HG02759 (cell line): ENCODE measurements around the gene TMEM132D.
"Not testable (repeated sequence)": the region's sequence is repeated elsewhere in the genome, so short reads cannot be mapped to it uniquely, and the experiment has no call there.

ENCODE experiments used
- ATAC-seq: cut with Tn5 transposase; IDR thresholded peaks from one replicate; pipeline ENCODE4 v1.9.1; 2021; ENCODE audit warnings: mild to moderate bottlenecking, moderate library complexity; ENCODE audit not compliant: unreplicated experiment

TMEM132D gene

DNA sequence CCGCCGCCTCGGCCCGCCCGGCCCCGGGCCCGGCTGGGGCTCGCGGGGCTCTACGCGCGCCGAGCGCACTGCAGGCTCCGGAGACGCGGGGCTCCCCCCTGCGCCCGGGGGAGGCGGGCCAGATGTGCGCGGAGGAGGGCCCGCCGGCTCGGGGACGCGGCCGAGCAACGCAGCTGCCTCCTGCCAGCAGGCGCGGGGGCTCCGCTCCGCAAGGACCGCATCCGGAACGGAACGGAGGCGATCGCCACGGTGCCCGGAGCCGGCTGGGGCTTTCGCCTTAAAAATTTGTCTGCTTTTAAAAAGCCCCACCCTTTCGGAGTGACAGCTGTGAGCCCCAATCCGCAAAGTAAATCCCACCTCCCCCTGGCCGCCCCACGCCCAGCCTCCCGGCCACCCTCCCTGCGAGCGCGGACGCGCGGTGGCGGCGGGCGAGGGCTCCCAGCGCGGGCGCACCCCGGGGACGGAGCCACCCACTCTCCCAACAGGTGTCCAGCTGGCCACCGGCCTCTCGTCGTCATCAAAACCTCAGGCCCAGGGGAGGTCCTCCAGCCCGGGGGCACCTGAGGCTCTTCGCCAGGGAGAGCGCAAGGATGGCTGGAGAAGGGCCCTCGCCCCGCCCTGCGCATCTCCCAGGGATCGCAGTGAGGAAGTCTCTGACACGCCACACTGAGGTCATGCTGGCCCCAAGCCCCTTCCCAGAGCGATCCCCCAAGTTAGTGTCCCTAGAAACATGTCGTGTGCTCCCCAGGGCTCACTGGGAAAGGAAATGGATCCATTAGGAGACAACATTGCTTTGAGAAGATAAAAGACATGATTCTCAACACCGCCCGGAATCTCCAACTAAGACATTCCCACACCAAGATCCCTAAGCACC lies at the start of gene TMEM132D:
Gene TMEM132D, minus strand, starts transcription at position 70 of the 874 bp plus-strand sequence.
- ATAC-seq: no peak

DNA sequence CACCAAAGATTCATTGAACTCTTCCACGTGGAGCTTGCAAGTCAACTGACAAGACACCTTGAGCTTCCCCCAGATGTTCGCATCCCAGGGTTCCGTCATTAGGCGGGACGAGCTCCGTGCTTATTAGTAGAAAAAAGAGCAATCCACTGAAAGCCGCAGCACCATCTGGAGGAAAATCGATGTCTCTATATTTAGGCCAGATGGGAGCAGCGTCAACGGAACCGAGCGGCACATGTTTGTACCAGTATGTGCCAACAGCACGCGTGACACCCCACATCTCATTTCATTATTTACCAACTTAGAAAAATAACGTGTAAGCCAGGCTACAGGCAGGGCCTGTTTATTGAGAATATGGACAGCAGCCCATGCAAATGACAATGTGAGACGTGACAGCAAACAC lies 45.8 kb upstream of the TMEM132D start:
- no peak for ATAC-seq

DNA sequence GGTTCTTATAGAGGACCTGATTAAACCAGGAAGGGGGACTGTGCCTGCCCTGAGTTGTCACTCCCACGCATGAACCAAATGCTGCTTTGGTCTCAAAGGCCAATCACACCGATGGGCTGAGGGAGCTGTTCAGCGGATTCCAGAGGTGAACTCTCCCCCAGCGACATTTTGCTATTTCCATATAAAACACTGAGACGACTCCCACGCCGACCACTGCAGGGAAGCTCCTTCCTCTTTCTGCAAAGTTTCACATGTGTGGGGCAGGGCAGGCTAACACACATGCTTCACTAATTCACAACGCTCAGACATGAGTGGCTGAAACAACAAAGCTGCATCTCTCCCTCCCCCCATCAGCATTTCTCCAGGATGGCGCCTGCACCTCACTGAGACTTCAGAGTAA lies 37.8 kb upstream of the TMEM132D start:
- no peak for ATAC-seq

DNA sequence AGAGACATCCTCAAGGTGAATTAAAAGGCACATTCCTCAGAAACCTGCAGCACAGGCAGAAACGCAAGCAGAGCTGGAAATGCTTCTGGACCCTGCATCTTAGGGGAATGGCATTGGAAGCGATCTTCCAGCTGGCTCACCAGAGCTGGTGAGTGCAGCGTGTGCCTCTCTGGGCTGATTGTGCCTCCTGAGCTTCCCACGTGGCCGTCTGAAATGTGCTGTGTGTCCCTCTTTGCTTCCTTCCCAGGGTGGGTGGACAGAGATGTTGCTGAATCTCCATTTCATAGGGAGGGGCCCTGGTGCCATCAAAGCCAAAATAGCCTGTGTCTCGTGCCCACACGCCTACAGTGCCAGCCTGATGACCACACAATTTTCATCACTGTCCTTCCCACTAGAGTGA lies 34.3 kb upstream of the TMEM132D start:
- no peak for ATAC-seq

GRCh38 chr12:129937426-129937825 lies 33.6 kb upstream of the TMEM132D start:
- no peak for ATAC-seq

- no peak for ATAC-seq
Observed at GRCh38 chr12:129928643-129929042, 24.8 kb upstream of the TMEM132D start.

GRCh38 chr12:129927316-129927900 lies 23.6 kb upstream of the TMEM132D start:
- ATAC-seq: no peak

DNA sequence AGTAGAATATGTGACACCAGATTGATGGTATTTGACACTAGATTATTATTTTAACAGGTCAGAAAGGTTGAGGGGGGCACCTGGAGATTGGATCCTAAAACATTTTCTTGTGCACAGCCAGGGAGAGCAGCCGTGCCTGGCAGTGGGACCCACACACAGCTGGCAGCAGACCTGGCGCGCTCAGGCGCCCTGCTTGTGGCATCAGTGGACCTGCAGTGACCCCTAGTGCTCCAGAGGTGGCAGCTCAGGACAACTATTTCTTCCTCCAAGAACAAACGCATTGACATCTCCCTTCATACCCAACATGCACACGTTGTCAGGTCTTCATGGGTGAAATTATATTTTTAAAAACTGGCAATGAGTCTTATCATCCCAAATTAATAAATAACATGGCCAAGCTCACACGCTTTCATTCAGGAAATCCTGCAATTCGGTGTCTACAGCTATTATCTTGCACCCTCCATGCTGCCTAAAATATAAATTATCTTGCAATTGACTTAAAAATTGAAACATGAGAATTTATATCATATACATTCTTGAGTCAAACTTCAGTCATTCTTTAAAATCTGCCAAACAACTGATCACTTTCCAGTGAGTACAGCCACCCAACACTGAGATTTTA lies 7.7 kb upstream of the TMEM132D start:
- peak; percentile 77 for ATAC-seq

DNA sequence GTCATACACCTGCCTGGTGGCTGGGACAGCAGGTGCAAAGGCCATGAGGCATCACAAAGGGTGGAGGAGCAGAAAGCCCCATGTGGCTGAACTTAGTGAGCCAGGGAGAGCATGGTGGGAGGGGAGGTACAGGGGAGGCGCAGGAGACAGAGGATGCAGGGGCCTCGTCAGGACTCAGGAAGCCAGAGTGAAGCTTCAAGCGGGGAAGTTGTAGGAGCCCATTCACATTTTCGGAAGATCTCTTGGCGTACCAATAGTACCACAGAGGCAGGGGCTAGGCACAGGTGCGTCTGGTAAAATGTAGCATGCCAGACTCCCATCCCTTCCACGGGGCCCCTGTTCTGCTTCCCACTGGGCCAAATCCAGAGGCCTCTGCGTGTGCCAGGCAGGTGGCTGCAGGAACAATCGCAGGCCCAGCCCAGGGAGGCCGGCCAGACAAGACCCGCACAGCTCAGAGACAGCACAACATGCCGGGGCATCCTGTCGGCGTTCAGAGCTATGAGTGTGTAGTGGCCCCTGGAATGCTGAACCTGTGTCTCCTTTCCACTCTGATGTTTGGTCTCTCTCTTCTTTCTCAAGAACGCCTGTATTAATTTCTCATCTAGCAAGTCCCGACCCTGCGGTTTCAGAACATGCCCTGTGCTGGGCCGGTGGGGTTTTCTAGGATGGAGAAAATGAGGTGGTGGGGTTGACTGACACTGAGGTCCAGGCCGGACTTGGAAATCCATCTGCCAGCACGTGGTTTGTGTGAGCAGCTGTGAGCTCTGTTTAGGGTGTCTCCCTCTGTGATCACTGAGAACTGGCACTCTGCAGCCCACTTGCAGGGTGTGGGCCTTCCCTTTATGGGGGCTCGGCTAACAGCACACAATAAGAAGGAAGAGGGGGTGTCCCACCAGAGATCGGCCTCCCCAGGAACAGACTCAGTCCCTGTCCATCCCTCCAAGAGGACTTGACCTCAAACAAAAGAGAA lies 5.5 kb upstream of the TMEM132D start:
- no peak for ATAC-seq

DNA sequence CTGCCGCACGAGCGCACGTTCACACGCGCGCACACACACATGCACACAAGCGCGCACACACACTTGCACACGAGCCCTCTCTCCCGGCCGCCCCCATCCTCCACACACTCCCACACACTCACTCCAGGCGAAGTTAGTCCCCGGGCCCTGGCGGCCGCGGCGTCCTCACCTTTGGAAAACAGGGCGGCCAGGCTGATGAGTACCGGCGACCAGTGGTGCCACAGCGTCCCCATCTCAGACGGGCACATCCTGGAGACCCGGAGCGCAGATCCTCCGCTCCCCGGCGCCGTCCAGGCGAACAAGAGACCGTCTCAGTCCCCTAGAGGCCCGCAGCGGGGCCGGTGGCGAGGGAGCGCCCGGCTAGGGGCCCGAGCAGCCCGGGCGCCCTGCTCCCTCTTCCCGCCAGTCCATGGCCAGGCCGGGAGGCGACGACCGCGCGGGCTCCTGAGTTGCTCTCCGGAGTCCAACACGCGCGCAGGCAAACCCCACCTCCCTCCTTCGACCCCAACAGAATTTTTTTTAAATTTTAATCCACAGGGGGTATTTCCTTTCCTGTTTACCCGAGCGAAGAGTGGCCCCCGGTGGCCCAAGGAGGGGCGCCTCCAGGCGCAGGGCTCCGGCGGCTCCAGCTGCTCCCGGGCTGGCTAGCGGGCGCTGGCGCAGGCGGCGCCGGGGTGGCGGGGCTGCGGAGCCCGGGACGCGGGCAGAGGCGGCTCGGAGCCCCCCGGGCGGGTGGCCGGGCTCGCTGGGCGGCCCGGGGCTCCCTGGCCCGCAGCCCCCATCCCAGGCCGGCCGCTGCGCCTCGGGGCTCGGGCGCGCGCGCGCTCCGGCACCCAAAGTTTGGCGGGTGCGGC lies 506 bp downstream of the TMEM132D start:
- no peak for ATAC-seq

- ATAC-seq: no peak
Observed at GRCh38 chr12:129902371-129903091, 1.3 kb downstream of the TMEM132D start.

DNA sequence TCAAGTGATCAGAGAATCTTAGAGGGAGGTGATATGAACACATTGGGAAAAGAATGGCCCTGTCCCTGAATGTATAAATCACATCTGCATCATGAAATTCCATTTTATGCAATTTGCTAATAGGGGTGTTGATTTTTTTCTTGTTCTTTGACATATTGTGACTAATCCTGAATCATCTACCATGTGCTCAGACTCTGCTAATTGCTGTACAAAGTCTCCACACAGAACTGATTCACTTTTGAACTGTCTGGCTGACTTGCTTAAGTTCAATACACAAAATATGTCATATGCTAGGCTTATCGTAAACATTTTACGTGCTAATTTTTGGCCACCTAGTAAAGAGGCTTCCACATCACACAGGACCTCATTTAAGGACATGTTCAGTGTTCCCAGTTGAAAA lies 2.6 kb downstream of the TMEM132D start:
- no peak for ATAC-seq

GRCh38 chr12:129900306-129900705 lies 3.5 kb downstream of the TMEM132D start:
- no peak for ATAC-seq

GRCh38 chr12:129899045-129899444 lies 4.8 kb downstream of the TMEM132D start:
- ATAC-seq: not testable (repeated sequence)

GRCh38 chr12:129893691-129894090 lies 10.1 kb downstream of the TMEM132D start:
- ATAC-seq: no peak

- no peak for ATAC-seq
Observed at GRCh38 chr12:129887101-129887500, 16.7 kb downstream of the TMEM132D start.

GRCh38 chr12:129886541-129886940 lies 17.3 kb downstream of the TMEM132D start:
- no peak for ATAC-seq

DNA sequence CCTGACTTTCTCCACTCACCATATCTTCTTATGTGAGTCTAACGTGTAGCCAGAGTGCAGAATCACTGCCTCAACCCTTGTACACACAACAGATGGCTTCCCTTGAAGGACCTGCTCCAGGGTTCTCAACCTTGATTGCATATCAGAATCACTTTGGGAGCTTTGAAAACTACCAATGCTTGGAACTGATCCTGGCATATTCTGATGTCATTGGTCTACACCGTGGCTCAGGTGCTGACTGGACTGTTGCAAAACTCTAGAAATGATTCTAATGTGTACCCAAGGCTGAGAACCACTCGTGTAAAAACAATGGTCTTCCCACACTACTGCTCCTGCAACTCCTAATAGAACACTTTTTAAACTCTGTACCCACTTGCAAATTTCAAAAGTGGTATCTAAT lies 18.5 kb downstream of the TMEM132D start:
- no peak for ATAC-seq

- ATAC-seq: no peak
Observed at GRCh38 chr12:129877411-129877810, 26.4 kb downstream of the TMEM132D start.
